B cell (primary cell): ENCODE data around the gene PNLIP.

Experiments used
- CTCF ChIP-seq: fragments of 200-600 bp; IDR thresholded peaks from one replicate; pipeline ENCODE4 v1.8.0; 2022; ENCODE audit warnings: antibody characterized with exemption, mild to moderate bottlenecking
- EZH2 ChIP-seq: IDR thresholded peaks from 2 replicates; pipeline ENCODE4 v1.6.1; 2012; ENCODE audit warnings: borderline replicate concordance, low read depth, mild to moderate bottlenecking, moderate library complexity, low read length; ENCODE audit not compliant: insufficient read depth, poor library complexity, severe bottlenecking

- no peak for TF ChIP-seq CTCF
- TF ChIP-seq EZH2: no peak
Measured at GRCh38 chr10:116526219-116526618, 19.5 kb upstream of the PNLIP start.
